Measurements from ENCODE around the gene TMEM141. TPM values are rescaled to one million over a fixed set of nuclear protein-coding genes. Genes with fewer than 3 reads are reported as not detected.

TMEM141 gene
- total and polyA plus RNA-seq, 10 of the 15 experiments (the other 5 are each of a cell fraction or from before 2014, with no cell fraction given), result 7.8 to 48.6 (median 34.4) TPM

DNA sequence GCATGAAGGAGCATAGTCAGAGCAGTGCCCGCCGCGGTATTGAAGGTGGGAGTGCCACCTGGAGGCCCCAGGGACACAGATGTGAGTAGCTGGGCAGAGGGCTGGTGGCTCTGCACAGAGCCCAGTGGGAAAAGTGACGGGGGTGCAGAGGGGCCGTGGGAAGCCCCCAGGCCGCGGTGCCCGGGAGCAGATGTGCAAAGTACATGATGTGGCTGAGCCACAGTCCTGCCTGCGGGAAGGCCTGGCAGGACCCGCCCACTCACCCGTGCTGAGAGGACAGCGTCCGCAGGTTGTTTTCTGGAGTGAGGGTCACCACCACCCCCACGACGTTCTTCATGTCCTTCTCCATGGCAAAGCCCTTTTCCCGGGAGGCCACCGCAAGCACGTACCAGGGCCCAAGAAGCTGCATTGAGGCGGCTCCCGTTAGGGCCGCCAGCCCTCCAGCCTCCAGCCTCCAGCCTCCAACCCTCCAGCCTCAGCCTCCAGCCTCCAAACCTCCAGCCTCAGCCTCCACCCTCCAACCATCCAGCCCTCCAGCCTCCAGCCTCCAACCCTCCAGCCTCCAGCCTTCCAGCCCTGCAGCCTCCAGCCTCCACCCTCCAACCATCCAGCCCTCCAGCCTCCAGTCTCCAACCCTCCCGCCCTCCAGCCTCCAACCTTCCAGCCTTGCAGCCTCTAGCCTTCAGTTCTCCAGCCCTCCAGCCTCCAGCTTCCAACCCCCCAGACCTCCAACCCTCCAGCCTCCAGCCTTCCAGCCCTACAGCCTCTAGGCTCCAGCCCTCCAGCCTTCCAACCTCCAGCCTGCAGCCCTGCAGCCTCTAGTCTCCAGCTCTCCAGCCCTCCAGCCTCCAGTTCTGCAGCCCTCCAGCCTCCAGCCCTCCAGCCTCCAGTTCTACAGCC, 43.7 kb upstream of the TMEM141 start:
- intact Hi-C loops (cut with micrococcal nuclease; ENCODE audit: unreplicated experiment) (no loop called here), in situ Hi-C loops (cut with MboI) (no loop called here)
- ATAC-seq, result no peak
- TF ChIP-seq, protein P1, sequence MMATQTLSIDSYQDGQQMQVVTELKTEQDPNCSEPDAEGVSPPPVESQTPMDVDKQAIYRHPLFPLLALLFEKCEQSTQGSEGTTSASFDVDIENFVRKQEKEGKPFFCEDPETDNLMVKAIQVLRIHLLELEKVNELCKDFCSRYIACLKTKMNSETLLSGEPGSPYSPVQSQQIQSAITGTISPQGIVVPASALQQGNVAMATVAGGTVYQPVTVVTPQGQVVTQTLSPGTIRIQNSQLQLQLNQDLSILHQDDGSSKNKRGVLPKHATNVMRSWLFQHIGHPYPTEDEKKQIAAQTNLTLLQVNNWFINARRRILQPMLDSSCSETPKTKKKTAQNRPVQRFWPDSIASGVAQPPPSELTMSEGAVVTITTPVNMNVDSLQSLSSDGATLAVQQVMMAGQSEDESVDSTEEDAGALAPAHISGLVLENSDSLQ (IDR thresholded peaks at IDR 0.05), result no peak
- TF ChIP-seq BMI1 (IDR thresholded peaks at IDR 0.05; ENCODE audit: borderline replicate concordance) (no peak), SP1 (IDR thresholded peaks at IDR 0.05; ENCODE audit: low read depth, low read length) (no peak), KLF5 (IDR thresholded peaks at IDR 0.05; ENCODE audit: partially characterized antibody) (no peak)
- TF ChIP-seq, protein P2, sequence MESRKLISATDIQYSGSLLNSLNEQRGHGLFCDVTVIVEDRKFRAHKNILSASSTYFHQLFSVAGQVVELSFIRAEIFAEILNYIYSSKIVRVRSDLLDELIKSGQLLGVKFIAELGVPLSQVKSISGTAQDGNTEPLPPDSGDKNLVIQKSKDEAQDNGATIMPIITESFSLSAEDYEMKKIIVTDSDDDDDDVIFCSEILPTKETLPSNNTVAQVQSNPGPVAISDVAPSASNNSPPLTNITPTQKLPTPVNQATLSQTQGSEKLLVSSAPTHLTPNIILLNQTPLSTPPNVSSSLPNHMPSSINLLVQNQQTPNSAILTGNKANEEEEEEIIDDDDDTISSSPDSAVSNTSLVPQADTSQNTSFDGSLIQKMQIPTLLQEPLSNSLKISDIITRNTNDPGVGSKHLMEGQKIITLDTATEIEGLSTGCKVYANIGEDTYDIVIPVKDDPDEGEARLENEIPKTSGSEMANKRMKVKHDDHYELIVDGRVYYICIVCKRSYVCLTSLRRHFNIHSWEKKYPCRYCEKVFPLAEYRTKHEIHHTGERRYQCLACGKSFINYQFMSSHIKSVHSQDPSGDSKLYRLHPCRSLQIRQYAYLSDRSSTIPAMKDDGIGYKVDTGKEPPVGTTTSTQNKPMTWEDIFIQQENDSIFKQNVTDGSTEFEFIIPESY (IDR thresholded peaks at IDR 0.05), result no peak
- H3K27ac ChIP-seq (ENCODE audit: control insufficient read depth, insufficient read depth), result no peak overlapping the region
- no peaks in the 10 kb centered on the region for H3K79me2 ChIP-seq (ENCODE audit: control insufficient read depth, insufficient read depth, low read length)
- no TSS peak for BruUV-seq (replicated peaks)
- RAD21 ChIA-PET (ENCODE audit: unreplicated experiment), result no interaction called here
- no peak overlapping the region for H3K4me2 ChIP-seq (ENCODE audit: control insufficient read depth, insufficient read depth)
- SMC1A ChIA-PET (ENCODE audit: uncharacterized antibody, unreplicated experiment), result no interaction called here
- no peak for FAIRE-seq
- no peak overlapping the region for H3K9ac ChIP-seq (ENCODE audit: control insufficient read depth, insufficient read depth, low read length)
- WGBS (ENCODE audit: insufficient coverage, insufficient replicate concordance, low lambda C conversion rate, missing lambda C conversion rate), result 38% methylated on average over 18 of the region's 22 CpGs
- H4K20me1 ChIP-seq (ENCODE audit: control insufficient read depth, insufficient read depth), result no peaks in the 10 kb centered on the region
- DNase-seq (ENCODE audit: low read depth, low spot score), result no peak
- H3K27me3 ChIP-seq (replicated peaks in 1 of 2; ENCODE audit: control insufficient read depth in 2 of 2, insufficient read depth in 2 of 2, low read length in 1 of 2), result no peaks in the 10 kb centered on the region; a peak in 2 of 4 replicates
- peaks cover 13% of the 10 kb centered on the region for H3K9me3 ChIP-seq (replicated peaks; ENCODE audit: control insufficient read depth, insufficient read depth, low read length)
- H3K36me3 ChIP-seq (ENCODE audit: control insufficient read depth in 2 of 2, insufficient read depth in 2 of 2, low read length in 1 of 2), result no peaks in the 10 kb centered on the region
- no peaks in the 10 kb centered on the region for H3K4me1 ChIP-seq (ENCODE audit: control insufficient read depth, insufficient read depth, low read length)
- POLR2A ChIA-PET, result no interaction called here
- H2AFZ ChIP-seq (ENCODE audit: control insufficient read depth, low read depth, low read length), result no peak overlapping the region
- CTCF ChIA-PET, result no interaction called here
- H3K4me3 ChIP-seq, result no peak overlapping the region
